Breast epithelium (tissue), 3 donors: Measurements from ENCODE around the gene HOXB9.

Source experiments
- CTCF ChIP-seq, 3 donors: fragments of 450-650 bp; IDR thresholded peaks; one replicate each; pipeline ENCODE4 v1.5.1; 2016 to 2017; ENCODE audit warnings: antibody characterized with exemption in 3 of 3, mild to moderate bottlenecking in 3 of 3, moderate library complexity in 3 of 3
- POLR2AphosphoS5 ChIP-seq, 3 donors: sonication (generic); formaldehyde crosslinking; IDR thresholded peaks; one replicate each; pipeline ENCODE4 v1.6.1; 2017; ENCODE audit warnings: antibody characterized with exemption in 3 of 3

DNA sequence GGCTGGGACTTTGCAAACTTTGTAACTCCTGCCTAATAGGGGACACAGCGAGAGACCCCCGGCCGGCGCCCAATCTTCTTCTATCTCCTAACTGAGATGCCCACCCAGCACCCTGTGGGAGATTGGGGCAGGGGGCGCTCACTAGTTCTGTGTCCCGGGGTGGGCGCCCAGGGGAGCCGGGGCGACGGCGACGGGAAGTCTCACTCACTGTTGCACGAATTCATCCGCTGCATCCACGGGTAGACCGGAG is 28.7 kb downstream of the HOXB9 start:
- no peak for TF ChIP-seq CTCF (IDR thresholded peaks at IDR 0.05)
- no peak for TF ChIP-seq POLR2AphosphoS5 (IDR thresholded peaks at IDR 0.05)
